Measurements from ENCODE around the gene CSNK2B.

- TF ChIP-seq CTCF (IDR thresholded peaks at IDR 0.05; ENCODE audit: low read length) (no peak), EZH2 (IDR thresholded peaks at IDR 0.05; ENCODE audit: borderline replicate concordance, low read length) (no peak)
Observed at GRCh38 chr6:31676322-31676903, 10.5 kb downstream of the CSNK2B start.
